Stimulated activated CD4-positive, alpha-beta T cell treated with anti-CD3 and anti-CD28 coated beads, Interleukin-15, amount 100 ng/mL, for 1 hour (primary cell): ENCODE results near the gene OR10V1.
"Not testable (repeated sequence)": the region's sequence is repeated elsewhere in the genome, so short reads cannot be mapped to it uniquely, and the experiment has no call there.

Experiments
- DNase-seq, 2 donors: peaks; one replicate each; pipeline ENCODE4 v3.0.0-alpha.2; 2020; ENCODE audit warnings: low read depth in 1 of 2, low spot score in 1 of 2

Gene OR10V1

GRCh38 chr11:59710136-59710847 lies 3.4 kb downstream of the OR10V1 start:
- no peak for DNase-seq

GRCh38 chr11:59708537-59708936 lies 5.1 kb downstream of the OR10V1 start:
- no peak for DNase-seq

GRCh38 chr11:59707371-59707770 lies 6.3 kb downstream of the OR10V1 start:
- no peak for DNase-seq

- no peak for DNase-seq
These were observed 6.9 kb downstream of the OR10V1 start for GRCh38 chr11:59706518-59707285.

- no peak for DNase-seq
These were observed 8.4 kb downstream of the OR10V1 start for GRCh38 chr11:59705294-59705693.

GRCh38 chr11:59703515-59703914 lies 10.1 kb downstream of the OR10V1 start:
- DNase-seq, result not testable (repeated sequence)

GRCh38 chr11:59700157-59700556 lies 13.5 kb downstream of the OR10V1 start:
- DNase-seq, result not testable (repeated sequence)

GRCh38 chr11:59698506-59698905 lies 15.1 kb downstream of the OR10V1 start:
- no peak for DNase-seq

GRCh38 chr11:59692915-59693314 lies 20.7 kb downstream of the OR10V1 start:
- no peak for DNase-seq

- DNase-seq, result no peak
These were observed 22.5 kb downstream of the OR10V1 start for GRCh38 chr11:59691156-59691555.

GRCh38 chr11:59689015-59689414 lies 24.6 kb downstream of the OR10V1 start:
- DNase-seq, result no peak

GRCh38 chr11:59681260-59681725 lies 32.4 kb downstream of the OR10V1 start:
- DNase-seq, result not testable (repeated sequence)

GRCh38 chr11:59680287-59681154 lies 33.1 kb downstream of the OR10V1 start:
- peak; percentile 13 to 16 for DNase-seq

GRCh38 chr11:59679347-59679746 lies 34.3 kb downstream of the OR10V1 start:
- no peak for DNase-seq

- no peak for DNase-seq
These were observed 34.9 kb downstream of the OR10V1 start for GRCh38 chr11:59678813-59679165.

- DNase-seq, result no peak
These were observed 35.4 kb downstream of the OR10V1 start for GRCh38 chr11:59678118-59678812.

- DNase-seq, result no peak
These were observed 37.4 kb downstream of the OR10V1 start for GRCh38 chr11:59676205-59676604.

GRCh38 chr11:59674291-59674690 lies 39.4 kb downstream of the OR10V1 start:
- no peak for DNase-seq

GRCh38 chr11:59673291-59673690 lies 40.4 kb downstream of the OR10V1 start:
- DNase-seq, result no peak

- DNase-seq, result no peak
These were observed 42.2 kb downstream of the OR10V1 start for GRCh38 chr11:59671471-59671870.

- no peak for DNase-seq
These were observed 44.0 kb downstream of the OR10V1 start for GRCh38 chr11:59669611-59670009.
